Body of pancreas (tissue), 4 donors: ENCODE measurements around the gene ACTN2.

ENCODE experiments used
- POLR2A ChIP-seq, 3 donors: fragments of 450-650 bp; IDR thresholded peaks; one replicate each; pipeline ENCODE4 v1.6.1; 2016; ENCODE audit warnings: antibody characterized with exemption in 3 of 3, mild to moderate bottlenecking in 2 of 3
- TF ChIP-seq, protein P1 (sequence below), 7 experiments: fragments of 450-650 bp in 4 of 7; fragments of 200-600 bp in 3 of 7; sonication (generic) in 3 of 7; IDR thresholded peaks; one replicate each; pipeline ENCODE4 v1.5.1; 2016 to 2019; ENCODE audit warnings: antibody characterized with exemption in 7 of 7

DNA sequence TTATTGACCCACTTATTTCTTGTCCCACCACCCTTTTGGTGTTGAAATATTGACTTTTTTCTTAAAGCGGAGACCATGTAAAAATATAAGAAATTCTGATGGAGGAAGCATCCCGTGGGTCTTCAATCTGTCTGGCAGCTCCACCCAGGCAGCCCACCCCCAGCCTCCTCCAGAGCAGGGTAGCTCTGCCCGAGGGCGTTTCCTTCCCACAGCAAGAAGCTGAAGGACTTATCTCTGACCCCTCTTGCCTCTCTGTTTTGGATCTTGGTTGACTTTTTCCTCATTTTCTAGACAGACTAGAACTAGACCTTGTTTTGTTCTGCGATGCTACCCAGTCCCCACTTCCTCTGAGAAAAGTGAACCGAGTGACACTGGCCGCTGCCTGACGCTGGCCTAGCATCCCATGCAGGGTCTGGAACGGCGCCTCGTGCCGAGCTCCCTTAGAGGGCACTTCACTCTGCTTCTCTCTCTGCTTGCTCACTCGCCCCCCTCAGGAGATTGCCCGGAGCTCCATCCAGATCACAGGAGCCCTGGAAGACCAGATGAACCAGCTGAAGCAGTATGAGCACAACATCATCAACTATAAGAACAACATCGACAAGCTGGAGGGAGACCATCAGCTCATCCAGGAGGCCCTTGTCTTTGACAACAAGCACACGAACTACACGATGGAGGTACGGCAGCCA lies 68.4 kb downstream of the ACTN2 start:
- TF ChIP-seq, protein P1, sequence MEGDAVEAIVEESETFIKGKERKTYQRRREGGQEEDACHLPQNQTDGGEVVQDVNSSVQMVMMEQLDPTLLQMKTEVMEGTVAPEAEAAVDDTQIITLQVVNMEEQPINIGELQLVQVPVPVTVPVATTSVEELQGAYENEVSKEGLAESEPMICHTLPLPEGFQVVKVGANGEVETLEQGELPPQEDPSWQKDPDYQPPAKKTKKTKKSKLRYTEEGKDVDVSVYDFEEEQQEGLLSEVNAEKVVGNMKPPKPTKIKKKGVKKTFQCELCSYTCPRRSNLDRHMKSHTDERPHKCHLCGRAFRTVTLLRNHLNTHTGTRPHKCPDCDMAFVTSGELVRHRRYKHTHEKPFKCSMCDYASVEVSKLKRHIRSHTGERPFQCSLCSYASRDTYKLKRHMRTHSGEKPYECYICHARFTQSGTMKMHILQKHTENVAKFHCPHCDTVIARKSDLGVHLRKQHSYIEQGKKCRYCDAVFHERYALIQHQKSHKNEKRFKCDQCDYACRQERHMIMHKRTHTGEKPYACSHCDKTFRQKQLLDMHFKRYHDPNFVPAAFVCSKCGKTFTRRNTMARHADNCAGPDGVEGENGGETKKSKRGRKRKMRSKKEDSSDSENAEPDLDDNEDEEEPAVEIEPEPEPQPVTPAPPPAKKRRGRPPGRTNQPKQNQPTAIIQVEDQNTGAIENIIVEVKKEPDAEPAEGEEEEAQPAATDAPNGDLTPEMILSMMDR (IDR thresholded peaks at IDR 0.05): no peak
- no peak for TF ChIP-seq POLR2A (IDR thresholded peaks at IDR 0.05)
